PFSK-1 (cell line): ENCODE results near the gene TPBG.

ENCODE experiments used
- POLR2AphosphoS5 ChIP-seq: IDR thresholded peaks from 2 replicates; pipeline ENCODE4 v1.6.1; 2012; ENCODE audit warnings: low read depth, mild to moderate bottlenecking, control low read depth, low read length, moderate library complexity
- TAF1 ChIP-seq: IDR thresholded peaks from 2 replicates; pipeline ENCODE4 v1.6.1; 2012; ENCODE audit warnings: low read length, control low read depth, borderline replicate concordance; ENCODE audit not compliant: insufficient read depth

- TF ChIP-seq POLR2AphosphoS5: no peak
- TF ChIP-seq TAF1: no peak
These were observed 2.0 kb upstream of the TPBG start for GRCh38 chr6:82361631-82362030.
